Gastrocnemius medialis (tissue), 4 donors: ENCODE data around the gene FAM209A. TPM values are rescaled to one million over a fixed set of nuclear protein-coding genes. Genes with fewer than 3 reads are reported as not detected.

Experiments
- ATAC-seq, 2 donors: fragments of 150-250 bp; one replicate each; pipeline ENCODE4 v1.9.1; 2016
- DNase-seq, 2 donors: peaks; one replicate each; pipeline ENCODE4 v3.0.0-alpha.2; 2019
- H3K27ac ChIP-seq, 4 donors: fragments of 200-600 bp; sonication (generic); 1 replicate in 1 of 4; 2 replicates in 3 of 4; pipeline ENCODE4 v1.5.1; 2016 to 2018; ENCODE audit warnings: mild to moderate bottlenecking in 2 of 4, moderate library complexity in 1 of 4
- H3K27me3 ChIP-seq, 3 donors: fragments of 200-600 bp; sonication (generic) in 2 of 3; 1 replicate in 1 of 3; 2 replicates in 2 of 3; pipeline versions ENCODE4 v1.5.1 to v1.6.0; 2016 to 2019; ENCODE audit warnings: mild to moderate bottlenecking in 1 of 3, moderate library complexity in 1 of 3
- H3K36me3 ChIP-seq, 2 donors: fragments of 200-600 bp; sonication (generic) in 1 of 2; one replicate each; pipeline ENCODE4 v1.5.1; 2017 to 2018
- H3K4me1 ChIP-seq, 2 donors: fragments of 200-600 bp; sonication (generic) in 1 of 2; one replicate each; pipeline ENCODE4 v1.5.1; 2016 to 2017; ENCODE audit warnings: mild to moderate bottlenecking in 2 of 2
- H3K4me3 ChIP-seq, 4 donors: fragments of 200-600 bp; sonication (generic) in 3 of 4; 1 replicate in 1 of 4; 2 replicates in 3 of 4; pipeline ENCODE4 v1.5.1; 2016 to 2019; ENCODE audit warnings: mild to moderate bottlenecking in 2 of 4
- H3K9me3 ChIP-seq, 3 donors: fragments of 200-600 bp; sonication (generic) in 2 of 3; 1 replicate in 1 of 3; 2 replicates in 2 of 3; pipeline ENCODE4 v1.5.1; 2016 to 2019
- POLR2A ChIP-seq, 2 donors: fragments of 450-650 bp; IDR thresholded peaks; one replicate each; pipeline ENCODE4 v1.6.1; 2017; ENCODE audit warnings: antibody characterized with exemption in 2 of 2, mild to moderate bottlenecking in 2 of 2, moderate library complexity in 2 of 2
- in situ Hi-C, 4 donors: fragments of 200-750 bp; cut with MboI; loops; one replicate each; pipeline versions ENCODE4 v1.15.0 to v1.8.0; 2017; ENCODE audit warnings: low sequenced_read_pairs in 4 of 4
- intact Hi-C: fragments of 100-400 bp; cut with DNase I; formaldehyde crosslinking; loops from one replicate; pipeline ENCODE4 v1.15.1; 2023; ENCODE audit warnings: low total_unique reads
- total RNA-seq, 4 donors: library from RNA; depleted of rRNA; stranded (reverse); fragments of >200 nt; gene quantifications; one replicate each; pipeline versions ENCODE4 v1.1.0 to v1.2.3, GENCODE V29; 2016
- TF ChIP-seq, protein P1 (sequence below), 5 experiments: fragments of 450-650 bp in 3 of 5; fragments of 200-600 bp in 2 of 5; sonication (generic) in 2 of 5; IDR thresholded peaks in 4 of 5; conservative IDR thresholded peaks in 1 of 5; 1 replicate in 4 of 5; 2 replicates in 1 of 5; pipeline ENCODE4 v1.5.1; 2016 to 2019; ENCODE audit warnings: antibody characterized with exemption in 5 of 5, mild to moderate bottlenecking in 3 of 5, moderate library complexity in 3 of 5

FAM209A gene
- total RNA-seq, 4 donors from 2014 or later = not detected

GRCh38 chr20:56513161-56514150 lies 11.1 kb upstream of the FAM209A start:
- intact Hi-C loops (no loop called here), in situ Hi-C loops (no loop called here)
- DNase-seq (no peak), ATAC-seq (no peak)
- peaks cover 0 to 39% of the 10 kb centered on the region in 2 donors for H3K36me3 ChIP-seq
- H3K9me3 ChIP-seq = no peaks in the 10 kb centered on the region
- H3K27ac ChIP-seq = no peak overlapping the region
- no peak for TF ChIP-seq POLR2A (IDR thresholded peaks at IDR 0.05)
- TF ChIP-seq, protein P1, sequence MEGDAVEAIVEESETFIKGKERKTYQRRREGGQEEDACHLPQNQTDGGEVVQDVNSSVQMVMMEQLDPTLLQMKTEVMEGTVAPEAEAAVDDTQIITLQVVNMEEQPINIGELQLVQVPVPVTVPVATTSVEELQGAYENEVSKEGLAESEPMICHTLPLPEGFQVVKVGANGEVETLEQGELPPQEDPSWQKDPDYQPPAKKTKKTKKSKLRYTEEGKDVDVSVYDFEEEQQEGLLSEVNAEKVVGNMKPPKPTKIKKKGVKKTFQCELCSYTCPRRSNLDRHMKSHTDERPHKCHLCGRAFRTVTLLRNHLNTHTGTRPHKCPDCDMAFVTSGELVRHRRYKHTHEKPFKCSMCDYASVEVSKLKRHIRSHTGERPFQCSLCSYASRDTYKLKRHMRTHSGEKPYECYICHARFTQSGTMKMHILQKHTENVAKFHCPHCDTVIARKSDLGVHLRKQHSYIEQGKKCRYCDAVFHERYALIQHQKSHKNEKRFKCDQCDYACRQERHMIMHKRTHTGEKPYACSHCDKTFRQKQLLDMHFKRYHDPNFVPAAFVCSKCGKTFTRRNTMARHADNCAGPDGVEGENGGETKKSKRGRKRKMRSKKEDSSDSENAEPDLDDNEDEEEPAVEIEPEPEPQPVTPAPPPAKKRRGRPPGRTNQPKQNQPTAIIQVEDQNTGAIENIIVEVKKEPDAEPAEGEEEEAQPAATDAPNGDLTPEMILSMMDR (IDR thresholded peaks at IDR 0.05 in 4 of 5, conservative IDR thresholded peaks at IDR 0.05 in 1 of 5) = no peak
- H3K4me3 ChIP-seq = no peak overlapping the region
- H3K4me1 ChIP-seq = no peaks in the 10 kb centered on the region
- H3K27me3 ChIP-seq = no peaks in the 10 kb centered on the region

DNA sequence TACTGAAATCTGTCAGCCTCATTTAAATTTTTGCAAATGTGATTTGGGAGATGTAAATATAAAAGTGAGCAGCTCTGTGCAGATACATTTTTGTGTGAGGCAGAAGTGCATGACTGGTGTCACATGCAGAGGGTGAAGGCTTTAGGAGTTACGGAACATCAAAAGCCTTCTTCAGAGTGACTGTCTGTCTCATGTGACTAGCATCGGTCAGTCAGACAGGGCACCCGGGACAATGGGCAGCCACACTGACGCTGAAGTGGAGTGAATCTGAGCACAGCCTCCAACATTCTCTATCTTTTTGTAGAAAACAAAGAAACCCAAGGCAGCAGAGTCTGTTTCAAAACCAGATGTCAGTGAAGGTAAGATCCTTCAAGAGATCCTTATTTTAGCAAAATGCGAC lies 7.9 kb upstream of the FAM209A start:
- H3K27me3 ChIP-seq = no peaks in the 10 kb centered on the region
- no peaks in the 10 kb centered on the region for H3K4me1 ChIP-seq
- no peak overlapping the region for H3K27ac ChIP-seq
- H3K36me3 ChIP-seq = peaks cover 0 to 62% of the 10 kb centered on the region in 2 donors
- intact Hi-C loops (no loop called here), in situ Hi-C loops (no loop called here)
- DNase-seq (no peak), ATAC-seq (no peak)
- TF ChIP-seq, protein P1 (IDR thresholded peaks at IDR 0.05 in 4 of 5, conservative IDR thresholded peaks at IDR 0.05 in 1 of 5) = no peak
- TF ChIP-seq POLR2A (IDR thresholded peaks at IDR 0.05) = no peak
- H3K9me3 ChIP-seq = peaks cover 0 to 7% (median 0%) of the 10 kb centered on the region in 3 donors
- no peak overlapping the region for H3K4me3 ChIP-seq

DNA sequence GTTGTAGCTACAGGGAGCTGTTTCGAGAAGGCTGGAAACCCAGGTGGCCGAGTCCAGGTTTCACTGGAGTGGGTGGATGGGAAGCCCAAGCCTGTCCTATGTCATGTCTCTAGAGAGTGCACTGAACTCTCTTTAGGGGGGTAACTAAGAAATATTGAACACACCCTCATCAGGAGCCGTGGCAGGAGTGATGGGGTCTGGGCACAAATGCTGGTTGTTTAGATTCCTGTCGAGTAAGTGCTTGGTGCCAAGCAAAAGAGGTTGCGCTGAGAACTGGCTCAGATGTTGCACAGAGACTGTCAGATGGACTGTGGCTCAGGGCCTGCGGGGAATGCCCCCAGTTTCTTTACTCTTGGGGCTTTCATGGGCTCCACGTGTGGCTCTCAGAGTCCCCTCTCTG lies 7.3 kb upstream of the FAM209A start:
- H3K27me3 ChIP-seq = no peaks in the 10 kb centered on the region
- TF ChIP-seq, protein P1 (IDR thresholded peaks at IDR 0.05 in 4 of 5, conservative IDR thresholded peaks at IDR 0.05 in 1 of 5) = no peak
- no peak for TF ChIP-seq POLR2A (IDR thresholded peaks at IDR 0.05)
- H3K36me3 ChIP-seq = peaks cover 0 to 60% of the 10 kb centered on the region in 2 donors
- DNase-seq (no peak), ATAC-seq (no peak)
- peaks cover 0 to 7% (median 0%) of the 10 kb centered on the region in 3 donors for H3K9me3 ChIP-seq
- in situ Hi-C loops (no loop called here), intact Hi-C loops (no loop called here)
- H3K4me1 ChIP-seq = no peaks in the 10 kb centered on the region
- H3K27ac ChIP-seq = no peak overlapping the region
- H3K4me3 ChIP-seq = no peak overlapping the region

GRCh38 chr20:56517641-56518040 lies 6.9 kb upstream of the FAM209A start:
- DNase-seq = no peak
- Histone ChIP-seq H3K36me3 (peaks cover 0 to 56% of the 10 kb centered on the region in 2 donors), H3K4me1 (no peaks in the 10 kb centered on the region), H3K4me3 (no peak overlapping the region), H3K27ac (no peak overlapping the region), H3K27me3 (no peaks in the 10 kb centered on the region), H3K9me3 (peaks cover 0 to 7% (median 0%) of the 10 kb centered on the region in 3 donors)
- no peak for ATAC-seq
- no peak for TF ChIP-seq POLR2A (IDR thresholded peaks at IDR 0.05)
- TF ChIP-seq, protein P1 (IDR thresholded peaks at IDR 0.05 in 4 of 5, conservative IDR thresholded peaks at IDR 0.05 in 1 of 5) = no peak
- in situ Hi-C loops (no loop called here), intact Hi-C loops (no loop called here)
